Stimulated activated CD4-positive, alpha-beta T cell treated with anti-CD3 and anti-CD28 coated beads, Interleukin-12 subunit alpha, Interleukin-12 subunit beta, amount 100 ng/mL, for 24 hours (primary cell): Measurements from ENCODE around the gene SDK2.

Experiments used
- DNase-seq, 2 experiments: peaks; one replicate each; pipeline ENCODE4 v3.0.0-alpha.2; 2020; ENCODE audit warnings: low read depth in 2 of 2

The SDK2 gene

GRCh38 chr17:73650617-73651200 is 6.5 kb upstream of the SDK2 start:
- no peak for DNase-seq

GRCh38 chr17:73650140-73650539 is 5.9 kb upstream of the SDK2 start:
- no peak for DNase-seq

- DNase-seq = no peak
Observed at GRCh38 chr17:73648974-73649373, 4.7 kb upstream of the SDK2 start.

- no peak for DNase-seq
Observed at GRCh38 chr17:73648543-73648820, 4.2 kb upstream of the SDK2 start.

GRCh38 chr17:73647772-73648542 is 3.7 kb upstream of the SDK2 start:
- no peak for DNase-seq

- no peak for DNase-seq
Observed at GRCh38 chr17:73647301-73647695, 3.1 kb upstream of the SDK2 start.

GRCh38 chr17:73646409-73647300 is 2.4 kb upstream of the SDK2 start:
- no peak for DNase-seq

GRCh38 chr17:73645050-73645871 is 1.0 kb upstream of the SDK2 start:
- DNase-seq = no peak

- no peak for DNase-seq
Observed at GRCh38 chr17:73643852-73644144, 447 bp downstream of the SDK2 start.

GRCh38 chr17:73643001-73643851 is 1.0 kb downstream of the SDK2 start:
- no peak for DNase-seq

- DNase-seq = no peak
Observed at GRCh38 chr17:73642659-73643000, 1.6 kb downstream of the SDK2 start.

GRCh38 chr17:73641826-73642600 is 2.2 kb downstream of the SDK2 start:
- DNase-seq = no peak

- no peak for DNase-seq
Observed at GRCh38 chr17:73640691-73641090, 3.6 kb downstream of the SDK2 start.

GRCh38 chr17:73639932-73640331 is 4.3 kb downstream of the SDK2 start:
- no peak for DNase-seq

GRCh38 chr17:73639322-73639721 is 4.9 kb downstream of the SDK2 start:
- no peak for DNase-seq

- no peak for DNase-seq
Observed at GRCh38 chr17:73638556-73638955, 5.7 kb downstream of the SDK2 start.

GRCh38 chr17:73637866-73638265 is 6.4 kb downstream of the SDK2 start:
- DNase-seq = no peak

- no peak for DNase-seq
Observed at GRCh38 chr17:73635101-73635817, 9.0 kb downstream of the SDK2 start.

- DNase-seq = no peak
Observed at GRCh38 chr17:73634629-73635028, 9.6 kb downstream of the SDK2 start.

GRCh38 chr17:73633736-73634135 is 10.5 kb downstream of the SDK2 start:
- no peak for DNase-seq
